Measurements from ENCODE around the gene MRPL38.

GRCh38 chr17:75899767-75900468 is 4.8 kb downstream of the MRPL38 start:
- TF ChIP-seq CTCF (IDR thresholded peaks at IDR 0.05): no peak
- TF ChIP-seq EP300 (IDR thresholded peaks at IDR 0.05): no peak
- no peak for TF ChIP-seq POLR2A (IDR thresholded peaks at IDR 0.05)
- no peak for TF ChIP-seq POLR2AphosphoS5 (IDR thresholded peaks at IDR 0.05)
